DND-41 (cell line): ENCODE measurements around the gene SMS.

Experiments
- CTCF ChIP-seq: IDR thresholded peaks from 2 replicates; pipeline ENCODE4 v1.5.1; 2012; ENCODE audit warnings: borderline replicate concordance, low read length, moderate library complexity, mild to moderate bottlenecking; ENCODE audit not compliant: poor library complexity, severe bottlenecking; ENCODE audit errors: extremely low read depth
- EZH2 ChIP-seq: IDR thresholded peaks from 3 replicates; pipeline ENCODE4 v1.6.1; 2012; ENCODE audit warnings: borderline replicate concordance, low read depth, mild to moderate bottlenecking, moderate library complexity, low read length, inconsistent platforms; ENCODE audit not compliant: severe bottlenecking

GRCh38 chrX:21991504-21991903 is 51.0 kb downstream of the SMS start:
- TF ChIP-seq CTCF (no peak), EZH2 (no peak)
